ENCODE measurements around the gene OSBPL10. TPM values are rescaled to one million over a fixed set of nuclear protein-coding genes. Genes with fewer than 3 reads are reported as not detected.
"Not testable (repeated sequence)": the region's sequence is repeated elsewhere in the genome, so short reads cannot be mapped to it uniquely, and the experiment has no call there.

OSBPL10 gene, protein sequence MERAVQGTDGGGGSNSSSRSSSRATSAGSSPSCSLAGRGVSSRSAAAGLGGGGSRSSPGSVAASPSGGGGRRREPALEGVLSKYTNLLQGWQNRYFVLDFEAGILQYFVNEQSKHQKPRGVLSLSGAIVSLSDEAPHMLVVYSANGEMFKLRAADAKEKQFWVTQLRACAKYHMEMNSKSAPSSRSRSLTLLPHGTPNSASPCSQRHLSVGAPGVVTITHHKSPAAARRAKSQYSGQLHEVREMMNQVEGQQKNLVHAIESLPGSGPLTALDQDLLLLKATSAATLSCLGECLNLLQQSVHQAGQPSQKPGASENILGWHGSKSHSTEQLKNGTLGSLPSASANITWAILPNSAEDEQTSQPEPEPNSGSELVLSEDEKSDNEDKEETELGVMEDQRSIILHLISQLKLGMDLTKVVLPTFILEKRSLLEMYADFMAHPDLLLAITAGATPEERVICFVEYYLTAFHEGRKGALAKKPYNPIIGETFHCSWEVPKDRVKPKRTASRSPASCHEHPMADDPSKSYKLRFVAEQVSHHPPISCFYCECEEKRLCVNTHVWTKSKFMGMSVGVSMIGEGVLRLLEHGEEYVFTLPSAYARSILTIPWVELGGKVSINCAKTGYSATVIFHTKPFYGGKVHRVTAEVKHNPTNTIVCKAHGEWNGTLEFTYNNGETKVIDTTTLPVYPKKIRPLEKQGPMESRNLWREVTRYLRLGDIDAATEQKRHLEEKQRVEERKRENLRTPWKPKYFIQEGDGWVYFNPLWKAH
- polyA plus RNA-seq (ENCODE audit: insufficient read length in 3 of 3) = 10 to 100 TPM; 18.2 to 22.3 (median 20.3) TPM

DNA sequence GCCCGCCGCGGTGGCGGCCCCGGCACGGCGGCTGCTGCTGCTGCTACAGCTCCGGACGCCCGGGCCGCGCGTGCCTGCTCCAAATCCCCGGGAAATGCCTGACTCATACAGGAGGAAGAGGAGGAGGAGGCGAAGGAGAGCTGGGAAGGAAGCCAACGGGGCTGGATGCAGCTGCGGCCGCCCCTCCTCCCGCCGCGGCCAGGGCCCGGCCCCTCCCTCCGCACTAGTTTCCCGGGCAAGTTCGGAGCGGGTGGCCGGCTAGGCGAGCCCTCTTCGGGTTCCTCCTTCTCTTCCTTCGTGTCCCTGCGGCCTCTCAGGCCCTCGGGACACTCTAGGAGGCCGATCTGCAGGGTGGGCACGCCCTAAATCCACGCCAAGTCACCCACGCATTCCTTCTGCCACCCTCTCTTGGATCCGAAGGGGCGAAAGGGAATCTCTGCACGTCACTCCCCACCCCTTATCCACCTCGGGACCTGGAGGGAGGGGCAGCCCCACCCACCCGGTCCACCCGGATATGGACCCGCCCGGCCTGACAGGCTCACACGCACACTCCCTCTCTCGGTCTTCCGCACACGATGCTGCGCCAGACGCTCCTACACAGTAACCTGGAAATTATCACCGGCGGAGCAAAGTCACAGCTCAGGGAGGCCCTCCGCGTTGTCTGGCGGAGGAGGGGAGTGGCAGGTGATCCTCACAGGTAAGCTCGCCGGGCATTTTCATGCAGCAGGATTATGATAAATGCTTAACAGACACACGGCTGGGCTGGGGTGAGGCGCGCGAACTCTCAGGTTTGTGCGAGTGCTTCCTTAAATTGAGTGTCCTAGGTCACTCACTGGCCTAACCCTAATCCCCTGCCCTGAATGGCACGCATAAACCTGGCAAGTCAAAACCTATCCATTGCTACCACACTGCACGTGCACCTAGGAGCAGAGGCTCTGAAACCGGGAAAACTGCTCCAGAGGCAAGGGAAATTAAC is at the start of gene OSBPL10, which contains the start of gene ZNF860:
TSS of gene OSBPL10 (minus strand) at position 57 of the 976 bp plus-strand sequence. CDS start 83 bp downstream, outside the sequence.
TSS of gene ZNF860 (plus strand) at position 545 of the 976 bp plus-strand sequence. CDS start 7,330 bp downstream, outside the sequence.
- no peak for DNase-seq (ENCODE audit: low read depth in 3 of 3, low spot score in 2 of 3)

DNA sequence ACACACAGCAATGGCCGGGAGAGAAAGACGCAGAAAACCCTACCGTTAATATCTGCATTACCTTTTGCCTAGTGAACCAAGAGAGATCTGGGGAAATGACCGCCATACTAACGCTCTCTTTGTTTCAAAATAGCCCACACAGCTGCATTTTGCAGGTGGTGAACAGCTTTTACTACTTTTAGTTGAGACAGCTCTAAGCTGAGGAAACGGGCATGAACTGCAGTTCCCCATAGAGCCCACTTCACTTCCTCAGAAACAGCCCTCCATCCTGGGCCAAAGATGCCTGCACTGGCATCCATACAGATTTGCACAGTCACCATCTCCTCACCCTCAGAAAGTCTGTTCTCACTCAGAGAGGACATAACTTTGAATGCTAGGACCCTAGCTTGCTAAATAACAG is 45.5 kb upstream of the OSBPL10 start:
- DNase-seq (ENCODE audit: low read depth in 3 of 3, low spot score in 2 of 3) = no peak

DNA sequence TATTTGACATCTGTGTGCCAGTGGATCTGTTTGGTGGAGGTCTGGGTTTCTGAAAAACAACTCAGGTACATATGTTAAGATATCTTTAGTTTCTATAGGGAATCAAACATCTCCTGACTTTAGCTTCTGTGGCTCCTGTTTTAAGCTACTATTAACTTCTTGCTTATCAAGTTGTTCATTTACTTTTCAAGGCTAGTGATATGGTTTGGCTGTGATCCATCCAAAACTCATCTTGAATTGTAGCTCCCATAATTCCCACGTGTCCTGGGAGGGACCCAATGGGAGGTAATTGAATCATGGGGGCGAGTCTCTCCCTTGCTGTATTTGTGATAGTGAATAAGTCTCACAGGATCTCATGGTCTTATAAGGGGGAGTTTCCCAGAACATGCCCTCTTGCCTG is 41.9 kb upstream of the OSBPL10 start:
- no peak for DNase-seq (ENCODE audit: low read depth in 3 of 3, low spot score in 2 of 3)

DNA sequence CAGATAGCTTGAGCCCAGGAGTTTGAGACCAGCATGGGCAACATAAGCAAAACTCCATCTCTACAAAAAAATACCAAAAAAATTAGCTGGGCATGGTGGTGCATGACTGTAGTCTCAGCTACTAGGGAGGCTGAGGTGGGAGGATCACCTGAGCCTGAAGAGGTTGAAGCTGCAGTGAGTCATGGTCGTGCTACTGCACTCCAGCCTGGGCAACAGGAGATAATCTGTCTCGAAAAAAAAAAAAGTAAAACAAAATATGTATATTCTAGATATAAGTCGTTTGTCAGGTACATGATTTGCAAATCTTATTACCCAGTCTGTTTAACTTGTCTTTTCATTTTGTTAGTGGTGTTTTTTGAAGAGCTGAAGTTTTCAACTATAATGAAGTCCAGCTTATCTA is 40.7 kb upstream of the OSBPL10 start:
- no peak for DNase-seq (ENCODE audit: low read depth in 3 of 3, low spot score in 2 of 3)

DNA sequence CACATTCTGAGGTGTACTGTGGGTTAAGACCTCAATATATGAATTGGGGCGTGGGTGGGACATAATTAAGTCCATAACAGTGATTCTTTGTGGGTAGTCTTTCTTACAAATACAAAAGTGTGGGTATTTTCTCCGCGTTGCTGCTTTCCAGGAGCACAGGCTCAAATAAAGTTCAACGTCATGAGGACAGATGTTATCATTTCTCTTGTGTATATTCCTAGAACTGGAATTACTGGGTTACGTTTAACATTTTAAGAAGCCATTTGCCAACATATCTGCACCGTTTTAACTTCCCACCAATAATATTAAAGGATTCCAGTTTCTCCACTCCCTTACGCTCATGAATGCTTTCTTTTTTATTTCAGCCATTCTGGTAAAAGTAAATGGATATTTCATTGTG is 40.1 kb upstream of the OSBPL10 start:
- no peak for DNase-seq (ENCODE audit: low read depth in 3 of 3, low spot score in 2 of 3)

- peak in 2 of 3 donors; percentile 23 to 36 for DNase-seq (ENCODE audit: low read depth in 3 of 3, low spot score in 2 of 3)
These were observed 37.9 kb upstream of the OSBPL10 start for GRCh38 chr3:32018757-32019564.

DNA sequence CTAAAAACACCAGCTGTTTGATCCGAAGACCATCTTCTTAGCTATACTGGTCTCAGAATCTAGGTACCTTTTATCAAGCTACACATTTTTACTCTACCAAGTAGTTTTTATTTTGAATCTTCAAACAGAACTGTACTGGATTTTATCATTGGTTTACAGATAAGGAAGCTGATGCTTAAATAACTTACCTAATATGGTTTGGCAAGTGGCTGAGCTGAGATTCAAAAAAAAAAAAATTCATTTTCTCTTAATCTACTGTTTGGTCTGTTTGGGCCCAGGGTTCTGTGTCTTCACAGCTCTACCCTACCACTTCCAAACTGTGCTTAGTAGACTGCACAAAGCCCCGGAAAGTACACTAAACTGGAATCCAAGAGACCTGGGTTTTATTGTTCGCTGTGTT is 36.2 kb upstream of the OSBPL10 start:
- DNase-seq (ENCODE audit: low read depth in 3 of 3, low spot score in 2 of 3) = no peak

DNA sequence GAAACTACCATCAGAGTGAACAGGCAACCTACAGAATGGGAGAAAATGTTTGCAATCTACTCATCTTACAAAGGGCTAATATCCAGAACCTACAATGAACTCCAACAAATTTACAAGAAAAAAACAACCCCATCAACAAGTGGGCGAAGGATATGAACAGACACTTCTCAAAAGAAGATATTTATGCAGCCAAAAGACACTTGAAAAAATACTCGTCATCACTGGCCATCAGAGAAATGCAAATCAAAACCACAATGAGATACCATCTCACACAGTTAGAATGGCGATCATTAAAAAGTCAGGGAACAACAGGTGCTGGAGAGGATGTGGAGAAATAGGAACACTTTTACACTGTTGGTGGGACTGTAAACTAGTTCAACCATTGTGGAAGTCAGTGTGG is 34.6 kb upstream of the OSBPL10 start:
- DNase-seq (ENCODE audit: low read depth in 3 of 3, low spot score in 2 of 3) = not testable (repeated sequence)

GRCh38 chr3:32010699-32011098 is 29.6 kb upstream of the OSBPL10 start:
- DNase-seq (ENCODE audit: low read depth in 3 of 3, low spot score in 2 of 3) = not testable (repeated sequence)

DNA sequence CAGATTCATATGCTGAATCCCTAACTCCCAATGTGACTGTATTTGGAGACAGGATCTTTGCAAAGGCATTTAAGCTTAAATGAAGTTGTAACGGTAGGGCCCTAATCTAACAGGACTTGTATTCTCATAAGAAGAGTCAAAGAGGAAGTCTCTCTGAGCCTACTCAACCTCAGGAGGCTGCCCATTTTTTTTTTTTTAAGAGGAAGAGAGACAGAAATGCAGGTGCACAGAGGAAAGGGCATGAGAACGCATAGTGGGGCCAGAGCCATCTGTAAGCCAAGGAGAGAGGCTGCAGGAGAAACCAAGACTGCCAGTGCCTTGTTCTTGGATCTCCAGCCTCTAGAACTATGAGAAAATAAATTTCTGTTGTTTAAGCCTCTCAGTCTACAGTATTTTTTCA is 28.9 kb upstream of the OSBPL10 start:
- no peak for DNase-seq (ENCODE audit: low read depth in 3 of 3, low spot score in 2 of 3)

- DNase-seq (ENCODE audit: low read depth in 3 of 3, low spot score in 2 of 3) = no peak
These were observed 28.0 kb upstream of the OSBPL10 start for GRCh38 chr3:32009101-32009500.

DNA sequence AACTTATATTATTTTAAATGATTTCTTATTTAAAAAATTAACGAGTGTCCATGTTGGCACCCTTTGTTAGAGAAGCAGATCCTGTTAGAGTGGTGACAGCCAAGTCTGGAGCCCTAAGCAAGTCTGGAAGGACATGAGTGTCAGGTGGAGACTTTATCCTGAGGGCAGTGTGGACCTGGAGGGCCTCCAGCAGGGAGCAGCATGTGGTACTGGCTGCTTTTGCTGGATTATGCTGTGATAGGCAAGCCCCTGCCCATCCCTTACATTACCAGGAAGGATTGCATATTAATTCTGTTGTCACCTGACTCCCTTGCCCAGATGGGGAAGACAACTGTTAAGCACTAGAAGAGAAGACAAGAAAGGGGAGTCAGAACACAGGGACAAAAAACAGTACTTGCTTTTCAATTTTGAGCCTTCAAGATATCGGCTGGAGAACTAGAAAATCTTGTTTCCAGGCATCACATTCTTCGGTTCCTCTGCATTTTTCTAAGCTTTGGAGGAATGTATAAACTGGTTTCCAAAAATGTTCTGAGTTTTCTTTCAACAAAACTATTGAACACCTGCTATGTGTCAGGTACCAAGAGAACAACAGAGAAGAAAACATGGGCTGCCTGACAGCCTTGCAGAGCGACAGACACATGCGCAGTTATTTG is 23.2 kb upstream of the OSBPL10 start:
- no peak for DNase-seq (ENCODE audit: low read depth in 3 of 3, low spot score in 2 of 3)

GRCh38 chr3:32003380-32003779 is 22.3 kb upstream of the OSBPL10 start:
- no peak for DNase-seq (ENCODE audit: low read depth in 3 of 3, low spot score in 2 of 3)

- DNase-seq (ENCODE audit: low read depth in 3 of 3, low spot score in 2 of 3) = no peak
These were observed 21.7 kb upstream of the OSBPL10 start for GRCh38 chr3:32002561-32003368.

DNA sequence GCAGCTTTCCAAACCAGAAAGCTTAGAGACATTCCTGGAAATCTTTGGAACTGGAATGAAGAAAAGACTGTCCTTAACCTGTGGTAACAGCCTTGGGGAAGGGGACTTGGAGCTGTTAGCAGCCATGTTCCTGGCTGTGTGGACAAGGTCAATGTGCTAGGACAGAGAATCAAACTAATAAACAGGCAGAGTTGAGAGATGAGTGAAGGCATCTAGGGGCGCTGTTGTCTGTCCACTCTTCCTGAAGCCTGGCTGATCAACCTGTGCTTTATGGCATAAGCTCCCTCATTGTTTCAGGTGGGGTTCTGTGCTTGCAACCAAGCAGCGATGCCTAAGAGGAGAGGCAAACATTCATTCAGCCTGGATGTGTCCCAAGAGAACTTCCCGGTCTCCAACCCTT is 19.8 kb upstream of the OSBPL10 start:
- DNase-seq (ENCODE audit: low read depth in 3 of 3, low spot score in 2 of 3) = no peak

DNA sequence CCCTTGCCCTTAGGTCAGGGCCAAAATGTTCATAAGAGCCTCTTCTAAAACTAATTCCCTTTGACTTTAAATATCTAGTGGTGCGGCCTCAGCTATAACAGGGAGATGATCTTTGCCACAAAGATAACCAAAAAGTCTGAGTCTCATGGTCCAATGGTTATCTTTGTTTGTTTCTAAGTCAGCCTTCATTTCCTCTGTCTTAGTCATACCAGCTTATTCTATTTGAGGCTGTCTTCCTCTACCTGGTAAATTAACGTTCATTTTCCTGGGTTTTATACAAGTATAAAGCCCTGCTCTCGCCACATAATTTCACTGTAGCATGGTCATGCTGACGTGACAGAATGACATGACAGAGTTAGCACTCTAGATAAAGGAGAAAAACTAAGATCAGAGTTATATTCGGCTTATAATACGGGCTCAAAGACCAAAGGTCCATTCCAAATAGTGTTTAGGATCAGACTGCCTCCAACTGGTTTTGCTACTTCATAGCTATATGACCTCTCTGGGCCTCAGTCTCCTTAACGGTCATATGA is 18.9 kb upstream of the OSBPL10 start:
- no peak for DNase-seq (ENCODE audit: low read depth in 3 of 3, low spot score in 2 of 3)

DNA sequence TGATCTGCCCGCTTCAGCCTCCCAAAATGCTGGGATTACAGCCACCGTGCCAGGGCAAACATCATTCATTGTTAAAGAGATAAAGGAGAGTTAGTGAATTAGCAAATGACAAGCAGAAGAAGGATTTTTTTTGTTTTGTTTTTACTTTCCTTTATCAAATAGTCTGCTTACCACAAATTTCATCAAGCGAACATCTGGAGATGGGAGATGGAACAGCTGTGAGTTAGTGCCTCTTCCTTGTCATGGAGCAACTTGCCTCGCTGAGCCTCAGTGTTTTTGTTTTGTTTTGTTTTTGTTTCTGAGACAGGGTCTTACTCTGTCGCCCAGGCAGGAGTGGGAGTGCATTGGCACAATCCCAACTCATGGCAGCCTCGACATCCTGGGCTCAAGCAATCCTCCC is 16.4 kb upstream of the OSBPL10 start:
- DNase-seq (ENCODE audit: low read depth in 3 of 3, low spot score in 2 of 3) = no peak

DNA sequence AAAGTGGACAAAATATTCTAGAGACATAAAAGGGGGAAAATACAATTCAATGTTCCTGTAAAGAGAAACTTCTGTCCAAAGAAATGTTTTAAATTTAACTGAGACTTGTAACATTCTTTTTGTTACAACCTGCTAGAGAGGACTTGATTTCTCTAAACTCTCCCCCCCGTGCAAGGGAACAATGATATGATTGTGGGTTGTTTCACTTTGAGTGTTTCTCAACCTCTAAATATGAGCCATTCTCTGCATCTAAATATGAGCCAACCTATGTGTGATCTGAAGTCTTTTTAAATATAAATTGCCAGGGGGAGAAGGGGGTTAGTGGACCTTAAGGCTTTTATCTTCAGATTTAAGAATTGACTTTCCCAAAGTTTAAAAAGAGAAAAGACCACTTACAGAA is 15.1 kb upstream of the OSBPL10 start:
- DNase-seq (ENCODE audit: low read depth in 3 of 3, low spot score in 2 of 3) = no peak
